HG02642 (cell line): ENCODE measurements around the gene POMGNT2.
"Not testable (repeated sequence)": the region's sequence is repeated elsewhere in the genome, so short reads cannot be mapped to it uniquely, and the experiment has no call there.

ENCODE experiments used
- ATAC-seq: cut with Tn5 transposase; IDR thresholded peaks from one replicate; pipeline ENCODE4 v1.9.1; 2021; ENCODE audit warnings: mild to moderate bottlenecking; ENCODE audit not compliant: unreplicated experiment, poor library complexity

POMGNT2 gene

GRCh38 chr3:43077261-43077660, 28.6 kb downstream of the POMGNT2 start:
- no peak for ATAC-seq

- no peak for ATAC-seq
These were observed 29.0 kb downstream of the POMGNT2 start for GRCh38 chr3:43076857-43077256.

- ATAC-seq, result no peak
These were observed 29.8 kb downstream of the POMGNT2 start for GRCh38 chr3:43075904-43076661.

- no peak for ATAC-seq
These were observed 30.8 kb downstream of the POMGNT2 start for GRCh38 chr3:43074901-43075689.

- no peak for ATAC-seq
These were observed 31.4 kb downstream of the POMGNT2 start for GRCh38 chr3:43074482-43074881.

- no peak for ATAC-seq
These were observed 32.1 kb downstream of the POMGNT2 start for GRCh38 chr3:43073836-43074220.

GRCh38 chr3:43073116-43073835, 32.6 kb downstream of the POMGNT2 start:
- ATAC-seq, result no peak

- no peak for ATAC-seq
These were observed 33.5 kb downstream of the POMGNT2 start for GRCh38 chr3:43072361-43072760.

- ATAC-seq, result no peak
These were observed 34.5 kb downstream of the POMGNT2 start for GRCh38 chr3:43071313-43071893.

GRCh38 chr3:43070670-43071069, 35.2 kb downstream of the POMGNT2 start:
- ATAC-seq, result not testable (repeated sequence)

GRCh38 chr3:43063114-43063513, 42.8 kb downstream of the POMGNT2 start:
- no peak for ATAC-seq

GRCh38 chr3:43062564-43063040, 43.3 kb downstream of the POMGNT2 start:
- ATAC-seq, result no peak

GRCh38 chr3:43062040-43062563, 43.8 kb downstream of the POMGNT2 start:
- no peak for ATAC-seq

- no peak for ATAC-seq
These were observed 44.6 kb downstream of the POMGNT2 start for GRCh38 chr3:43061101-43061895.

GRCh38 chr3:43059456-43059855, 46.4 kb downstream of the POMGNT2 start:
- no peak for ATAC-seq

GRCh38 chr3:43055806-43056770, 49.8 kb downstream of the POMGNT2 start:
- ATAC-seq, result no peak

- ATAC-seq, result no peak
These were observed 50.5 kb downstream of the POMGNT2 start for GRCh38 chr3:43055393-43055792.

- no peak for ATAC-seq
These were observed 51.1 kb downstream of the POMGNT2 start for GRCh38 chr3:43054754-43055153.
